DOHH2 (cell line): ENCODE data around the gene FRMD8.
"Not testable (repeated sequence)": the region's sequence is repeated elsewhere in the genome, so short reads cannot be mapped to it uniquely, and the experiment has no call there.

Source experiments
- H3F3A ChIP-seq: fragments of 200-600 bp; sonication (generic), shearing (Covaris generic); 2 replicates; pipeline ENCODE4 v1.6.0; 2016; ENCODE audit warnings: antibody characterized with exemption, mild to moderate bottlenecking; ENCODE audit not compliant: control insufficient read depth, insufficient read depth
- H3K27ac ChIP-seq: fragments of 200-600 bp; sonication (generic); 2 replicates; pipeline ENCODE4 v1.5.1; 2014; ENCODE audit warnings: low read depth, mild to moderate bottlenecking, low read length, moderate library complexity
- H3K27me3 ChIP-seq: fragments of 200-600 bp; sonication (generic); 2 replicates; pipeline ENCODE4 v1.6.1; 2014; ENCODE audit warnings: mild to moderate bottlenecking, low read length, mixed read lengths; ENCODE audit not compliant: control insufficient read depth
- H3K36me3 ChIP-seq: fragments of 200-600 bp; sonication (generic); 2 replicates; pipeline ENCODE4 v1.6.1; 2014; ENCODE audit warnings: mild to moderate bottlenecking, low read length, moderate library complexity, mixed read lengths; ENCODE audit not compliant: control insufficient read depth
- H3K4me1 ChIP-seq: fragments of 200-600 bp; sonication (generic); 2 replicates; pipeline ENCODE4 v1.6.1; 2014; ENCODE audit warnings: mild to moderate bottlenecking, low read length, mixed read lengths; ENCODE audit not compliant: control insufficient read depth
- H3K4me2 ChIP-seq: fragments of 200-600 bp; sonication (generic); 2 replicates; pipeline ENCODE4 v1.6.0; 2014; ENCODE audit warnings: mild to moderate bottlenecking, low read length, moderate library complexity
- H3K4me3 ChIP-seq: fragments of 200-600 bp; sonication (generic); 2 replicates; pipeline ENCODE4 v1.5.1; 2014; ENCODE audit warnings: mild to moderate bottlenecking, low read length, mixed read lengths
- H3K79me2 ChIP-seq: fragments of 200-600 bp; sonication (generic); 2 replicates; pipeline ENCODE4 v1.6.1; 2014; ENCODE audit warnings: mild to moderate bottlenecking, low read length, mixed read lengths; ENCODE audit not compliant: control insufficient read depth
- H3K9me2 ChIP-seq: fragments of 200-600 bp; sonication (generic); replicated peaks from 2 replicates; pipeline ENCODE4 v1.6.1; 2014; ENCODE audit warnings: mild to moderate bottlenecking, low read length, mixed read lengths; ENCODE audit not compliant: control insufficient read depth
- H3K9me3 ChIP-seq: fragments of 200-600 bp; sonication (generic); 2 replicates; pipeline ENCODE4 v1.6.1; 2014; ENCODE audit warnings: antibody characterized with exemption, low read length, mixed read lengths; ENCODE audit not compliant: control insufficient read depth, insufficient read depth
- H4K20me1 ChIP-seq: fragments of 200-600 bp; sonication (generic); 2 replicates; pipeline ENCODE4 v1.6.0; 2014; ENCODE audit warnings: low read depth, mild to moderate bottlenecking, antibody characterized with exemption, low read length, moderate library complexity; ENCODE audit not compliant: control insufficient read depth, insufficient read depth
- CTCF ChIP-seq: fragments of 200-600 bp; sonication (generic); IDR thresholded peaks from one replicate; pipeline ENCODE4 v1.5.1; 2014; ENCODE audit warnings: antibody characterized with exemption, mild to moderate bottlenecking, low read depth, low read length; ENCODE audit not compliant: poor library complexity, severe bottlenecking
- EZH2phosphoT487 ChIP-seq: fragments of 200-600 bp; sonication (generic); IDR thresholded peaks from 2 replicates; pipeline ENCODE4 v1.6.1; 2017; ENCODE audit warnings: borderline replicate concordance, mild to moderate bottlenecking, antibody characterized with exemption, low read length, moderate library complexity, mixed read lengths

FRMD8 gene

GRCh38 chr11:65412271-65413076, 26.0 kb downstream of the FRMD8 start:
- Histone ChIP-seq H4K20me1 (no peaks in the 10 kb centered on the region), H3K9me2 (no peaks in the 10 kb centered on the region), H3K36me3 (peaks cover 43% of the 10 kb centered on the region), H3K4me2 (no peak overlapping the region), H3K4me1 (peaks cover 49% of the 10 kb centered on the region), H3K9me3 (no peaks in the 10 kb centered on the region), H3K4me3 (no peak overlapping the region), H3K79me2 (peaks cover 18% of the 10 kb centered on the region), H3K27ac (no peak overlapping the region), H3F3A (peaks cover 10% of the 10 kb centered on the region; the same call in 1 of the 2 replicates), H3K27me3 (no peaks in the 10 kb centered on the region)
- TF ChIP-seq CTCF: no peak
- no peak for TF ChIP-seq EZH2phosphoT487

- Histone ChIP-seq H3K79me2 (peaks cover 24% of the 10 kb centered on the region), H3K36me3 (peaks cover 42% of the 10 kb centered on the region), H3K4me1 (peaks cover 51% of the 10 kb centered on the region), H3F3A (peaks cover 14% of the 10 kb centered on the region; the same call in 1 of the 2 replicates)
- H3K9me3 ChIP-seq, H3K4me3 ChIP-seq, H4K20me1 ChIP-seq, H3K27me3 ChIP-seq, H3K9me2 ChIP-seq, H3K27ac ChIP-seq, H3K4me2 ChIP-seq: not testable (repeated sequence)
Observed at GRCh38 chr11:65413077-65413664, 26.7 kb downstream of the FRMD8 start.

- TF ChIP-seq CTCF: no peak
- no peak for TF ChIP-seq EZH2phosphoT487
- Histone ChIP-seq H3F3A (peaks cover 24% of the 10 kb centered on the region), H3K4me1 (peaks cover 54% of the 10 kb centered on the region), H3K27me3 (no peaks in the 10 kb centered on the region), H3K36me3 (peaks cover 25% of the 10 kb centered on the region), H3K9me3 (no peaks in the 10 kb centered on the region), H3K79me2 (peaks cover 24% of the 10 kb centered on the region), H4K20me1 (no peaks in the 10 kb centered on the region), H3K9me2 (no peaks in the 10 kb centered on the region), H3K4me3 (no peak overlapping the region), H3K4me2 (no peak overlapping the region), H3K27ac (no peak overlapping the region)
Observed at GRCh38 chr11:65414776-65415498, 28.5 kb downstream of the FRMD8 start.
